Measurements from ENCODE around the gene CFAP20.

DNA sequence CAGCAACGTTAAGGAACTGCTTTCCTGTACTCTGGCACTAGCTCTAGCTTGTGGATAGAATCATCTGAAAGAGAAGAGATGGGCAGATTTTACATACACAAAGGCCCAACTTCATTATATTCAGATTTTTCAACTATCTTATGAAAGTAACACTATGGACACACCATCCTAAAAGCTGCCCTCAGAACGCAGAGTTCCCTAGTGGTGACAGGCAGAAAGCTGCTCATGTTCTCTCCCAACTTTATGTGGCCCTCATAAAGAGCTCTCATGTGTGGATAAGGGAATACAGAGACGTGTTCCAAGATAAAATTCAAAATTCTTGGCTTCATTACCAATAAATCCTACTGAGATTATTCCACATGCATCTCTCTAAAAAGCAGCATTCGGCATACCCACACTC is 1.5 kb downstream of the CFAP20 start:
- TF ChIP-seq, protein P1, sequence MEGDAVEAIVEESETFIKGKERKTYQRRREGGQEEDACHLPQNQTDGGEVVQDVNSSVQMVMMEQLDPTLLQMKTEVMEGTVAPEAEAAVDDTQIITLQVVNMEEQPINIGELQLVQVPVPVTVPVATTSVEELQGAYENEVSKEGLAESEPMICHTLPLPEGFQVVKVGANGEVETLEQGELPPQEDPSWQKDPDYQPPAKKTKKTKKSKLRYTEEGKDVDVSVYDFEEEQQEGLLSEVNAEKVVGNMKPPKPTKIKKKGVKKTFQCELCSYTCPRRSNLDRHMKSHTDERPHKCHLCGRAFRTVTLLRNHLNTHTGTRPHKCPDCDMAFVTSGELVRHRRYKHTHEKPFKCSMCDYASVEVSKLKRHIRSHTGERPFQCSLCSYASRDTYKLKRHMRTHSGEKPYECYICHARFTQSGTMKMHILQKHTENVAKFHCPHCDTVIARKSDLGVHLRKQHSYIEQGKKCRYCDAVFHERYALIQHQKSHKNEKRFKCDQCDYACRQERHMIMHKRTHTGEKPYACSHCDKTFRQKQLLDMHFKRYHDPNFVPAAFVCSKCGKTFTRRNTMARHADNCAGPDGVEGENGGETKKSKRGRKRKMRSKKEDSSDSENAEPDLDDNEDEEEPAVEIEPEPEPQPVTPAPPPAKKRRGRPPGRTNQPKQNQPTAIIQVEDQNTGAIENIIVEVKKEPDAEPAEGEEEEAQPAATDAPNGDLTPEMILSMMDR (conservative IDR thresholded peaks at IDR 0.05; ENCODE audit: low read depth, low read length) = 0 out of 2 replicates have a peak, but pooled peaks have one; percentile 22
- no peak for TF ChIP-seq EZH2 (IDR thresholded peaks at IDR 0.05; ENCODE audit: borderline replicate concordance, low read depth, low read length, poor library complexity, severe bottlenecking)

All from A673 (cell line).